Measurements from ENCODE around the gene BHLHE40.
A peak's percentile ranks its signal among the peaks of the same experiment; 100 is the strongest.

The BHLHE40 gene

GRCh38 chr3:4971838-4972237 lies 7.4 kb upstream of the BHLHE40 start:
- no peak for DNase-seq (ENCODE audit: low read depth)
- H3K4me3 ChIP-seq (ENCODE audit: low read depth, low read length), result no peak overlapping the region
- no peak for TF ChIP-seq CTCF (IDR thresholded peaks at IDR 0.05; ENCODE audit: low read depth, low read length)
- TF ChIP-seq MAX (IDR thresholded peaks at IDR 0.05; ENCODE audit: low read depth, low read length), result no peak
- no peak for TF ChIP-seq POLR2A (IDR thresholded peaks at IDR 0.05; ENCODE audit: extremely low read depth, insufficient read length)
- no peak for TF ChIP-seq MYC (IDR thresholded peaks at IDR 0.05; ENCODE audit: low read depth, low read length)

- no peak for TF ChIP-seq POLR2A (IDR thresholded peaks at IDR 0.05; ENCODE audit: extremely low read depth, insufficient read length)
- no peak for TF ChIP-seq MAX (IDR thresholded peaks at IDR 0.05; ENCODE audit: low read depth, low read length)
- no peak for TF ChIP-seq MYC (IDR thresholded peaks at IDR 0.05; ENCODE audit: low read depth, low read length)
- H3K4me3 ChIP-seq (ENCODE audit: low read depth, low read length), result no peak overlapping the region
- no peak for DNase-seq (ENCODE audit: low read depth)
Measured at GRCh38 chr3:4972652-4973643, 6.3 kb upstream of the BHLHE40 start.

GRCh38 chr3:4974154-4974553 lies 5.1 kb upstream of the BHLHE40 start:
- TF ChIP-seq MAX (IDR thresholded peaks at IDR 0.05; ENCODE audit: low read depth, low read length) (no peak), CTCF (IDR thresholded peaks at IDR 0.05; ENCODE audit: low read depth, low read length) (no peak), MYC (IDR thresholded peaks at IDR 0.05; ENCODE audit: low read depth, low read length) (no peak), POLR2A (IDR thresholded peaks at IDR 0.05; ENCODE audit: extremely low read depth, insufficient read length) (no peak)
- no peak for DNase-seq (ENCODE audit: low read depth)
- no peak overlapping the region for H3K4me3 ChIP-seq (ENCODE audit: low read depth, low read length)

GRCh38 chr3:4976109-4976508 lies 3.1 kb upstream of the BHLHE40 start:
- DNase-seq (ENCODE audit: low read depth), result peak; percentile 94
- TF ChIP-seq POLR2A (IDR thresholded peaks at IDR 0.05; ENCODE audit: extremely low read depth, insufficient read length), result no peak
- peak; percentile 55; the same call in 1 of the 2 replicates for TF ChIP-seq MYC (IDR thresholded peaks at IDR 0.05; ENCODE audit: low read depth, low read length)
- peak; percentile 64 for TF ChIP-seq MAX (IDR thresholded peaks at IDR 0.05; ENCODE audit: low read depth, low read length)
- TF ChIP-seq CTCF (IDR thresholded peaks at IDR 0.05; ENCODE audit: low read depth, low read length), result peak; percentile 79

GRCh38 chr3:4977001-4977852 lies 2.0 kb upstream of the BHLHE40 start:
- peak overlapping the region; percentile 72 for H3K4me3 ChIP-seq (ENCODE audit: low read depth, low read length)
- peak; percentile 91 for DNase-seq (ENCODE audit: low read depth)
- TF ChIP-seq POLR2A (IDR thresholded peaks at IDR 0.05; ENCODE audit: extremely low read depth, insufficient read length) (no peak), MAX (IDR thresholded peaks at IDR 0.05; ENCODE audit: low read depth, low read length) (peak; percentile 32; the same call in 1 of the 2 replicates), CTCF (IDR thresholded peaks at IDR 0.05; ENCODE audit: low read depth, low read length) (no peak), MYC (IDR thresholded peaks at IDR 0.05; ENCODE audit: low read depth, low read length) (no peak)

More at GRCh38 chr3:4976109-4976508, 3.1 kb upstream of the BHLHE40 start:
- peak overlapping the region; percentile 72 for H3K4me3 ChIP-seq (ENCODE audit: low read depth, low read length)
